ENCODE data around the gene NFKBIE. TPM values are rescaled to one million over a fixed set of nuclear protein-coding genes. Genes with fewer than 3 reads are reported as not detected.

Gene NFKBIE
- total RNA-seq, 2 donors from 2014 or later = 3.8 to 8.7 TPM

DNA sequence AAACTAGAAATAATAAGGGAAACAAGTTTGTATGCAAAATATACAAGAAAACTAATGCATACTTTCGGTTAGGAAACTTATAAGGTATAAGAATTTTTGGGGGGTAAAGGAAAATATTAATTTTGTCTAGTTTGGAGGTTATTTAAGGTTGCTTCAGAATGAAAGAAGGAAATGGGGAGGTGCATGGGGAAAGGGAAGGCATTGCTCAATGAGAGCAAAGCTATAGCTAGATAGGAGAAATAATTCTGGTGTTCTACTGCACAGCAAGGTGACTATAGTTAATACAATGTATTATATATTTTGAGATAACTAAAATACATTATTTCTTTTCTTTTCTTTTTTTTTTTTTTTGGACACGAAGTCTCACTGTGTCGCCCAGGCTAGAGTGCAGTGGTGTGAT, 54.1 kb downstream of the NFKBIE start:
- no peak for TF ChIP-seq CTCF (IDR thresholded peaks at IDR 0.05)
- Histone ChIP-seq H3K27me3 (no peaks in the 10 kb centered on the region), H3K36me3 (no peaks in the 10 kb centered on the region), H3K4me3 (no peak overlapping the region), H3K27ac (no peak overlapping the region), H3K4me1 (no peaks in the 10 kb centered on the region), H3K9me3 (no peaks in the 10 kb centered on the region)
- DNase-seq (ENCODE audit: low spot score) = no peak

MicroRNAs within 50 kb of the gene (microRNA counts, 767-probe panel; counts per million panel counts)
- microRNA hsa-miR-4647 = 0 to 1,062 counts per million in 2 donors

Other genes starting within 250 kb of the NFKBIE start
- gene MRPL14, start 138.1 kb downstream of the NFKBIE start, total RNA-seq = 10 to 100 TPM; 44.1 to 45.9 TPM
- 10 to 100 TPM; 29.2 to 37.1 TPM for gene TMEM63B, start 138.0 kb downstream of the NFKBIE start, total RNA-seq
- gene CAPN11, start 106.7 kb downstream of the NFKBIE start, total RNA-seq = under 1 TPM; 0.16 to 0.44 TPM
- not detected for gene MYMX, start 48.6 kb downstream of the NFKBIE start, total RNA-seq
- gene SLC29A1, start 42.0 kb downstream of the NFKBIE start, total RNA-seq = 100 to 1,000 TPM; 105 to 256 TPM
- gene HSP90AB1, start 18.4 kb downstream of the NFKBIE start, total RNA-seq = 100 to 1,000 TPM; 716 to 772 TPM
- gene SLC35B2, start 8.0 kb downstream of the NFKBIE start, total RNA-seq = 10 to 100 TPM; 23.0 to 23.7 TPM
- gene TMEM151B, start 4.9 kb upstream of the NFKBIE start, total RNA-seq = 1 to 10 TPM in 1 of 2 donors, under 1 TPM in 1; 0.11 to 2.6 TPM
- 1 to 10 TPM; 6.5 to 7.4 TPM for gene AARS2, start 47.8 kb upstream of the NFKBIE start, total RNA-seq
- gene SPATS1, start 77.1 kb upstream of the NFKBIE start, total RNA-seq = not detected
- 10 to 100 TPM; 16.4 to 16.5 TPM for gene CDC5L, start 122.2 kb upstream of the NFKBIE start, total RNA-seq